GM13976 (cell line): ENCODE measurements around the gene PPP3CB.

Experiments
- DNase-seq: peaks from one replicate; pipeline ENCODE4 v3.0.0; 2012; ENCODE audit warnings: low spot score
- CTCF ChIP-seq: IDR thresholded peaks from 2 replicates; pipeline ENCODE4 v1.5.1; 2012; ENCODE audit warnings: borderline replicate concordance, mild to moderate bottlenecking; ENCODE audit not compliant: insufficient read depth; ENCODE audit errors: extremely low read depth, missing control alignments, control extremely low read depth
- in situ Hi-C: fragments of 300-500 bp; cut with MboI; formaldehyde crosslinking; loops from one replicate; pipeline ENCODE4 v1.12.0; 2022; ENCODE audit warnings: low sequenced_read_pairs, mixed read lengths, inconsistent platforms; ENCODE audit not compliant: unreplicated experiment

The PPP3CB gene

GRCh38 chr10:73414230-73414945, 81.4 kb downstream of the PPP3CB start:
- TF ChIP-seq CTCF = no peak
- no peak for DNase-seq
- in situ Hi-C loops = no loop called here

GRCh38 chr10:73413528-73414229, 82.1 kb downstream of the PPP3CB start, which contains the start of gene ANXA7:
Gene ANXA7, minus strand, starts transcription at chr10:73414058. Its CDS starts 13,202 bp downstream, at chr10:73400856.
- peak; percentile 99 for DNase-seq
- in situ Hi-C loops = no loop called here
- no peak for TF ChIP-seq CTCF

GRCh38 chr10:73413108-73413527, 82.7 kb downstream of the PPP3CB start:
- peak; percentile 67 for DNase-seq
- TF ChIP-seq CTCF = no peak
- in situ Hi-C loops = no loop called here

GRCh38 chr10:73410897-73411296, 84.9 kb downstream of the PPP3CB start:
- in situ Hi-C loops = no loop called here
- no peak for TF ChIP-seq CTCF
- DNase-seq = no peak

GRCh38 chr10:73408978-73409521, 86.8 kb downstream of the PPP3CB start:
- TF ChIP-seq CTCF = no peak
- in situ Hi-C loops = no loop called here
- DNase-seq = no peak

- no peak for TF ChIP-seq CTCF
- in situ Hi-C loops = no loop called here
- DNase-seq = no peak
These were observed 87.8 kb downstream of the PPP3CB start for GRCh38 chr10:73408061-73408460.
